HCT116 (cell line): ENCODE results near the gene MYH7. TPM values are rescaled to one million over a fixed set of nuclear protein-coding genes. Genes with fewer than 3 reads are reported as not detected.

ENCODE experiments used
- ATAC-seq: fragments of 200-7000 bp; cut with Tn5 transposase; 2 replicates; pipeline ENCODE4 v1.9.1; 2020; ENCODE audit warnings: mild to moderate bottlenecking, moderate library complexity
- BruUV-seq: library from RNA; stranded (reverse); fragments of 400-500 nt; replicated peaks from 2 replicates; lab custom pipeline; 2021; lab: Mats Ljungman, UMichigan
- CTCF ChIA-PET: fragments of 300-600 bp; sonication (Branson Sonifier 250); formaldehyde crosslinking; loops from one replicate; lab custom pipeline; 2021; ENCODE audit warnings: antibody characterized with exemption; lab: Charles Lee
- POLR2A ChIA-PET: fragments of 300-600, 350-600 bp; sonication (Branson Sonifier 250); formaldehyde crosslinking; loops from one replicate; lab custom pipeline; 2021; ENCODE audit warnings: antibody characterized with exemption; lab: Charles Lee
- RAD21 ChIA-PET, 2 experiments: fragments of 300-600 bp; sonication (Branson Sonifier 250); formaldehyde crosslinking; loops; one replicate each; lab custom pipeline; 2023; ENCODE audit warnings: low total read pairs in 2 of 2; ENCODE audit not compliant: uncharacterized antibody in 2 of 2, unreplicated experiment in 2 of 2, low non-redundant PET in 1 of 2; lab: Charles Lee
- DNase-seq: peaks from one replicate; pipeline ENCODE4 v3.0.0-alpha.2; 2010; ENCODE audit warnings: low read depth, low spot score
- H2AFZ ChIP-seq: fragments of 200-600 bp; shearing (Covaris generic), sonication (generic); 2 replicates; pipeline ENCODE4 v1.6.1; 2017; ENCODE audit warnings: low read depth, mixed run types, mixed read lengths, antibody characterized with exemption, low read length; ENCODE audit not compliant: poor library complexity, severe bottlenecking
- H3K27ac ChIP-seq: 2 replicates; pipeline ENCODE4 v1.5.1; 2012; ENCODE audit warnings: low read depth, low read length
- H3K27me3 ChIP-seq: fragments of 200-600 bp; sonication (generic); 2 replicates; pipeline ENCODE4 v1.6.1; 2016; ENCODE audit warnings: mixed run types, low read length, mixed read lengths; ENCODE audit not compliant: insufficient read depth
- H3K36me3 ChIP-seq, 2 experiments: fragments of 200-500 bp in 1 of 2; fragments of 200-600 bp in 1 of 2; sonication (Bioruptor generic) in 1 of 2; sonication (generic) in 1 of 2; 2 replicates each; pipeline versions ENCODE4 v1.5.1 to v1.6.1; 2014 to 2016; ENCODE audit warnings: low read length in 2 of 2, inconsistent platforms in 1 of 2, mixed read lengths in 1 of 2, mixed run types in 1 of 2; ENCODE audit not compliant: insufficient read depth in 2 of 2, control insufficient read depth in 1 of 2
- H3K4me1 ChIP-seq, 2 experiments: fragments of 200-600 bp in 1 of 2; sonication (generic) in 1 of 2; 2 replicates each; pipeline versions ENCODE4 v1.5.1 to v1.6.1; 2012 to 2017; ENCODE audit warnings: low read length in 2 of 2, inconsistent platforms in 1 of 2, mild to moderate bottlenecking in 1 of 2, mixed read lengths in 1 of 2, mixed run types in 1 of 2, moderate library complexity in 1 of 2; ENCODE audit not compliant: insufficient read depth in 2 of 2, control insufficient read depth in 1 of 2
- H3K4me2 ChIP-seq: fragments of 200-600 bp; sonication (generic); 2 replicates; pipeline ENCODE4 v1.6.1; 2017; ENCODE audit warnings: mixed run types, low read length, mixed read lengths
- H3K4me3 ChIP-seq, 2 experiments: fragments of 200-600 bp in 1 of 2; sonication (generic) in 1 of 2; replicated peaks in 1 of 2; 2 replicates each; pipeline ENCODE4 v1.5.1; 2011 to 2016; ENCODE audit warnings: low read length in 2 of 2, control low read depth in 1 of 2, low read depth in 1 of 2, mild to moderate bottlenecking in 1 of 2, mixed read lengths in 1 of 2, mixed run types in 1 of 2
- H3K79me2 ChIP-seq: fragments of 200-600 bp; sonication (generic); 2 replicates; pipeline ENCODE4 v1.6.1; 2017; ENCODE audit warnings: mild to moderate bottlenecking, mixed run types, low read length, moderate library complexity, mixed read lengths; ENCODE audit not compliant: insufficient read depth
- H3K9ac ChIP-seq: fragments of 200-600 bp; sonication (generic); 2 replicates; pipeline ENCODE4 v1.6.1; 2016; ENCODE audit warnings: low read length, mixed read lengths
- H3K9me2 ChIP-seq: fragments of 200-600 bp; sonication (generic), shearing (Covaris generic); 2 replicates; pipeline ENCODE4 v1.6.1; 2017; ENCODE audit warnings: mixed run types, mild to moderate bottlenecking, moderate library complexity; ENCODE audit not compliant: insufficient read depth
- H3K9me3 ChIP-seq, 2 experiments: fragments of 200-500 bp in 1 of 2; fragments of 200-600 bp in 1 of 2; sonication (Bioruptor generic) in 1 of 2; sonication (generic) in 1 of 2; 2 replicates each; pipeline ENCODE4 v1.6.1; 2014 to 2017; ENCODE audit warnings: low read length in 2 of 2, mixed read lengths in 2 of 2, inconsistent platforms in 1 of 2, low read depth in 1 of 2, mild to moderate bottlenecking in 1 of 2, mixed run types in 1 of 2, moderate library complexity in 1 of 2; ENCODE audit not compliant: control insufficient read depth in 1 of 2, insufficient read depth in 1 of 2
- H4K20me1 ChIP-seq: fragments of 200-600 bp; sonication (generic), shearing (Covaris generic); 2 replicates; pipeline ENCODE4 v1.6.1; 2017; ENCODE audit warnings: mixed run types, mild to moderate bottlenecking, moderate library complexity; ENCODE audit not compliant: insufficient read depth
- CTCF ChIP-seq, 3 experiments: fragments of 200-600 bp in 1 of 3; sonication (generic) in 1 of 3; IDR thresholded peaks in 2 of 3; conservative IDR thresholded peaks in 1 of 3; 2 replicates each; pipeline ENCODE4 v1.5.1; 2012 to 2017; ENCODE audit warnings: low read depth in 2 of 3, low read length in 2 of 3, antibody characterized with exemption in 1 of 3, borderline replicate concordance in 1 of 3, control low read depth in 1 of 3, mild to moderate bottlenecking in 1 of 3, mixed read lengths in 1 of 3, mixed run types in 1 of 3, moderate library complexity in 1 of 3; ENCODE audit not compliant: insufficient read depth in 1 of 3
- EGR1 ChIP-seq: IDR thresholded peaks from 2 replicates; pipeline ENCODE4 v1.6.1; 2012; ENCODE audit warnings: low read depth
- JUND ChIP-seq: IDR thresholded peaks from 2 replicates; pipeline ENCODE4 v1.6.1; 2012
- RAD21 ChIP-seq: IDR thresholded peaks from 2 replicates; pipeline ENCODE4 v1.6.1; 2012; ENCODE audit warnings: low read depth, mild to moderate bottlenecking
- SIN3A ChIP-seq: IDR thresholded peaks from 2 replicates; pipeline ENCODE4 v1.6.1; 2012; ENCODE audit warnings: low read depth
- SRF ChIP-seq: IDR thresholded peaks from 2 replicates; pipeline ENCODE4 v1.6.1; 2012; ENCODE audit warnings: low read depth
- ZNF274 ChIP-seq: fragments of 200-500 bp; sonication (Bioruptor generic); IDR thresholded peaks from 2 replicates; pipeline ENCODE4 v1.6.1; 2014; ENCODE audit warnings: mild to moderate bottlenecking, low read depth, low read length, inconsistent platforms
- intact Hi-C: fragments of 100-400 bp; cut with micrococcal nuclease; formaldehyde crosslinking; loops from 2 replicates; pipeline ENCODE4 v1.10.0; 2022
- total RNA-seq: library from RNA; stranded (reverse); gene quantifications from one replicate; pipeline ENCODE4 v1.2.1, GENCODE V29; 2021; ENCODE audit not compliant: unreplicated experiment

The MYH7 gene
- total RNA-seq, 1 experiment from 2014 or later, result not detected

GRCh38 chr14:23380976-23381375 lies 54.5 kb downstream of the MYH7 start (continued):
- TF ChIP-seq CTCF (IDR thresholded peaks at IDR 0.05 in 2 of 3, conservative IDR thresholded peaks at IDR 0.05 in 1 of 3; ENCODE audit: borderline replicate concordance in 1 of 3, insufficient read depth in 1 of 3, low read depth in 2 of 3, low read length in 2 of 3), result no peak
- no peak for TF ChIP-seq RAD21
- TF ChIP-seq EGR1, result no peak

GRCh38 chr14:23380197-23380914 lies 55.1 kb downstream of the MYH7 start:
- Histone ChIP-seq H3K27me3 (0 out of 2 replicates have a peak, but pooled peaks cover 6% of the 10 kb centered on the region), H3K79me2 (no peaks in the 10 kb centered on the region), H3K9me2 (no peaks in the 10 kb centered on the region), H3K4me1 (no peaks in the 10 kb centered on the region), H4K20me1 (no peaks in the 10 kb centered on the region), H3K4me2 (no peak overlapping the region), H3K27ac (no peak overlapping the region), H3K9me3 (no peaks in the 10 kb centered on the region), H3K36me3 (no peaks in the 10 kb centered on the region), H3K4me3 (no peak overlapping the region), H2AFZ (no peak overlapping the region), H3K9ac (no peak overlapping the region)
- DNase-seq (no peak), ATAC-seq (peak; percentile 33)
- ChIA-PET RAD21 (interaction anchor here (0.6 to 1.6 kb wide), 3 partner anchors 20 to 81 kb away, joined by 4 to 8 read pairs (median 6); no protein-coding TSS in a partner anchor), POLR2A (interaction anchor here (0.8 to 1.3 kb wide), 2 partner anchors 54 to 257 kb away, joined by 3 read pairs; no protein-coding TSS in a partner anchor), CTCF (interaction anchor here (0.6 to 3.1 kb wide), 24 partner anchors 8 to 318 kb away, joined by 3 to 24 read pairs (median 4); partner anchors contain the start of genes PABPN1 and SLC22A17)
- intact Hi-C loops, result loop anchor here (1.0 to 5.0 kb wide), 3 partner anchors 52 to 258 kb away; no protein-coding TSS in a partner anchor
- BruUV-seq, result no TSS peak
- TF ChIP-seq ZNF274, result no peak
- TF ChIP-seq JUND, result no peak
- no peak for TF ChIP-seq RAD21
- no peak for TF ChIP-seq SRF
- TF ChIP-seq SIN3A, result no peak
